Fibroblast of lung (primary cell): Measurements from ENCODE around the gene NLRC5.

ENCODE experiments used
- CTCF ChIP-seq, 2 donors: IDR thresholded peaks in 1 of 2; conservative IDR thresholded peaks in 1 of 2; 1 replicate in 1 of 2; 2 replicates in 1 of 2; pipeline ENCODE4 v1.5.1; 2011 to 2012; ENCODE audit warnings: low read length in 2 of 2, control low read depth in 1 of 2, inconsistent platforms in 1 of 2, low read depth in 1 of 2, mild to moderate bottlenecking in 1 of 2
- EZH2 ChIP-seq: IDR thresholded peaks from 2 replicates; pipeline ENCODE4 v1.5.1; 2012; ENCODE audit warnings: low read length, control low read depth, mild to moderate bottlenecking; ENCODE audit errors: missing control alignments

GRCh38 chr16:57096192-57096591 is 106.8 kb downstream of the NLRC5 start:
- TF ChIP-seq CTCF (conservative IDR thresholded peaks at IDR 0.05 in 1 of 2, IDR thresholded peaks at IDR 0.05 in 1 of 2; ENCODE audit: low read depth in 1 of 2, low read length in 2 of 2), result no peak
- TF ChIP-seq EZH2, result no peak
